Transverse colon (tissue), 4 donors: ENCODE measurements around the gene BACH2.

Source experiments
- CTCF ChIP-seq, 5 experiments: fragments of 200-600 bp in 3 of 5; fragments of 450-650 bp in 2 of 5; sonication (generic) in 3 of 5; IDR thresholded peaks; 1 replicate in 2 of 5; 2 replicates in 3 of 5; pipeline ENCODE4 v1.5.1; 2016 to 2017; ENCODE audit warnings: antibody characterized with exemption in 5 of 5, inconsistent platforms in 3 of 5, mild to moderate bottlenecking in 2 of 5, moderate library complexity in 1 of 5
- EP300 ChIP-seq: sonication (generic); formaldehyde crosslinking; IDR thresholded peaks from one replicate; pipeline ENCODE4 v1.6.1; 2017; ENCODE audit warnings: antibody characterized with exemption, low read depth
- POLR2A ChIP-seq: fragments of 450-650 bp; IDR thresholded peaks from one replicate; pipeline ENCODE4 v1.6.1; 2016; ENCODE audit warnings: antibody characterized with exemption, mild to moderate bottlenecking, moderate library complexity
- POLR2AphosphoS5 ChIP-seq, 3 donors: sonication (generic); formaldehyde crosslinking; IDR thresholded peaks; one replicate each; pipeline ENCODE4 v1.6.1; 2016; ENCODE audit warnings: antibody characterized with exemption in 3 of 3

- TF ChIP-seq CTCF (IDR thresholded peaks at IDR 0.05) (no peak), POLR2AphosphoS5 (IDR thresholded peaks at IDR 0.05) (no peak), POLR2A (no peak), EP300 (no peak)
Observed at GRCh38 chr6:90148867-90149266, 147.8 kb downstream of the BACH2 start.
